HG02885 (cell line): ENCODE measurements around the gene HLA-A.
"Not testable (repeated sequence)": the region's sequence is repeated elsewhere in the genome, so short reads cannot be mapped to it uniquely, and the experiment has no call there.

ENCODE experiments used
- ATAC-seq: cut with Tn5 transposase; IDR thresholded peaks from one replicate; pipeline ENCODE4 v1.9.1; 2021; ENCODE audit warnings: mild to moderate bottlenecking; ENCODE audit not compliant: unreplicated experiment, poor library complexity

Gene HLA-A

DNA sequence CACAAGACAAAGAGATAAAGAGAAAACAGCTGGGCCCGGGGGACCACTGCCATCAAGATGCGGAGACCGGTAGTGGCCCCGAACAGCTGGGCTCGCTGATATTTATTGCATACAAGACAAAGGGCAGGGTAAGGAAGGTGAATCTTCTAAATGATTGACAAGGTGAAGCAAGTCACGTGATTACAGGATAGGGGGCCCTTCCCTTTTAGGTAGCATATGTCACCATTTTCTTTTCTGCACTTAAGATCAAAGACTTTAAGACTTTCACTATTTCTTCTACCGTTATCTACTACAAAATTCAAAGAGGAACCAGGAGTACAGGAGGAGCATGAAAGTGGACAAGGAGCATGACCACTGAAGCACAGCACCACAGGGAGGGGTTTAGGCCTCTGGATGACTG, 12.3 kb upstream of the HLA-A start:
- not testable (repeated sequence) for ATAC-seq

GRCh38 chr6:29933955-29934354, 8.4 kb upstream of the HLA-A start:
- ATAC-seq, result no peak

- no peak for ATAC-seq
Observed at GRCh38 chr6:29935273-29935955, 6.9 kb upstream of the HLA-A start.

- ATAC-seq, result no peak
Observed at GRCh38 chr6:29938746-29939508, 3.4 kb upstream of the HLA-A start.

GRCh38 chr6:29941016-29941415, 1.3 kb upstream of the HLA-A start:
- ATAC-seq, result no peak

- ATAC-seq, result no peak
Observed at GRCh38 chr6:29941471-29941870, 861 bp upstream of the HLA-A start.

DNA sequence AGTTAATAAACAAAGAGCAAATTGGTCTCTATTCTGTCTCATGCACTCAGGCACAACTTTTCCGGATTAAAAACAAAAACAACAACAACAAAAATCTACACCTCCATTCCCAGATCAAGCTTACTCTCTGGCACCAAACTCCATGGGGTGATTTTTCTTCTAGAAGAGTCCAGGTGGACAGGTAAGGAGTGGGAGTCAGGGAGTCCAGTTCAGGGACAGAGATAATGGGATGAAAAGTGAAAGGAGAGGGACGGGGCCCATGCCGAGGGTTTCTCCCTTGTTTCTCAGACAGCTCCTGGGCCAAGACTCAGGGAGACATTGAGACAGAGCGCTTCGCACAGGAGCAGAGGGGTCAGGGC, 437 bp upstream of the HLA-A start:
- no peak for ATAC-seq

DNA sequence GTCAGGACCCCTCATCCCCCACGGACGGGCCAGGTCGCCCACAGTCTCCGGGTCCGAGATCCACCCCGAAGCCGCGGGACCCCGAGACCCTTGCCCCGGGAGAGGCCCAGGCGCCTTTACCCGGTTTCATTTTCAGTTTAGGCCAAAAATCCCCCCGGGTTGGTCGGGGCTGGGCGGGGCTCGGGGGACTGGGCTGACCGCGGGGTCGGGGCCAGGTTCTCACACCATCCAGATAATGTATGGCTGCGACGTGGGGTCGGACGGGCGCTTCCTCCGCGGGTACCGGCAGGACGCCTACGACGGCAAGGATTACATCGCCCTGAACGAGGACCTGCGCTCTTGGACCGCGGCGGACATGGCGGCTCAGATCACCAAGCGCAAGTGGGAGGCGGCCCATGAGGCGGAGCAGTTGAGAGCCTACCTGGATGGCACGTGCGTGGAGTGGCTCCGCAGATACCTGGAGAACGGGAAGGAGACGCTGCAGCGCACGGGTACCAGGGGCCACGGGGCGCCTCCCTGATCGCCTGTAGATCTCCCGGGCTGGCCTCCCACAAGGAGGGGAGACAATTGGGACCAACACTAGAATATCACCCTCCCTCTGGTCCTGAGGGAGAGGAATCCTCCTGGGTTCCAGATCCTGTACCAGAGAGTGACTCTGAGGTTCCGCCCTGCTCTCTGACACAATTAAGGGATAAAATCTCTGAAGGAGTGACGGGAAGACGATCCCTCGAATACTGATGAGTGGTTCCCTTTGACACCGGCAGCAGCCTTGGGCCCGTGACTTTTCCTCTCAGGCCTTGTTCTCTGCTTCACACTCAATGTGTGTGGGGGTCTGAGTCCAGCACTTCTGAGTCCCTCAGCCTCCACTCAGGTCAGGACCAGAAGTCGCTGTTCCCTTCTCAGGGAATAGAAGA, 978 bp downstream of the HLA-A start:
- no peak for ATAC-seq

DNA sequence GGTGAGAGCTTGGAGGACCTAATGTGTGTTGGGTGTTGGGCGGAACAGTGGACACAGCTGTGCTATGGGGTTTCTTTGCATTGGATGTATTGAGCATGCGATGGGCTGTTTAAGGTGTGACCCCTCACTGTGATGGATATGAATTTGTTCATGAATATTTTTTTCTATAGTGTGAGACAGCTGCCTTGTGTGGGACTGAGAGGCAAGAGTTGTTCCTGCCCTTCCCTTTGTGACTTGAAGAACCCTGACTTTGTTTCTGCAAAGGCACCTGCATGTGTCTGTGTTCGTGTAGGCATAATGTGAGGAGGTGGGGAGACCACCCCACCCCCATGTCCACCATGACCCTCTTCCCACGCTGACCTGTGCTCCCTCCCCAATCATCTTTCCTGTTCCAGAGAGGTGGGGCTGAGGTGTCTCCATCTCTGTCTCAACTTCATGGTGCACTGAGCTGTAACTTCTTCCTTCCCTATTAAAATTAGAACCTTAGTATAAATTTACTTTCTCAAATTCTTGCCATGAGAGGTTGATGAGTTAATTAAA, 3.0 kb downstream of the HLA-A start:
- no peak for ATAC-seq

DNA sequence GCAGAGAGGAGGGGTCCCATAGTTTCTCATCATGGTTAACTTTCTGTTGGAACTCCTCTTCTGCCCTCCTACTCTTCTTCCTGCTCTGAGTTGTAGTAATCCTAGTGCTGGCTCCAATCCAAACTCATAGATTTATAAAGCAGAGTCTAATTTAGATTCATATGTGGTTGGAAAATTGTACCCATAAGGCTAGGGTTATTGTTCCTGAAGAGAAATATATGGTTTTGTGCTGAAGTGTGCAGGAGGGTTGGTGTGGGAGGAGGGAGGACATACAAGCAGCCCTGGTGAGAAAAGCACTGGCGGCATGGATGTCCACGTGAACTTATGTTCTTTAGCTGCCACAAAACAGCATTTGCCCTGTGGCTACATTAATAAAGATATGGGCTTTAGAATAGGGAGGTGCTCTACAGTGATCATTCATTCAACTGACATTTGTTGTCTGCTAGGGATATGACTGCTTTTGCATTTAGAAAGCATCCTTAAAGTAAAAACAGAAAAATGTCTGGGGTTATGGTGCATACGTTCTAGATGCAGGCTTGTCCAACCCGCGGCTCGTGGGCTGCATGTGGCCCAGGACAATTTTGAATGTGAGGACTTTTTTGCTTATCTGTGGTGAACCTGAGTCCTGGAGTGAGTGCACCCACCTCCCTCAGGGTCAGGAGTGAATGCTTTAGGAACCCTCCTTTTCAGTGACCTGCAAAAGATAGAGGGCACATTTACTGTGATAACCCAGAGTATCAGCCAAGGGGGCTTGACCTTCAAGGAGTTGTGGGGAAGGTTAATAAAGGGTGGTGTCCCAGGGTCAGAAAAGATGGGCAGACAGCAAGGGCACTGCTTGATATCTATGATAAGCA, 4.1 kb downstream of the HLA-A start:
- no peak for ATAC-seq

DNA sequence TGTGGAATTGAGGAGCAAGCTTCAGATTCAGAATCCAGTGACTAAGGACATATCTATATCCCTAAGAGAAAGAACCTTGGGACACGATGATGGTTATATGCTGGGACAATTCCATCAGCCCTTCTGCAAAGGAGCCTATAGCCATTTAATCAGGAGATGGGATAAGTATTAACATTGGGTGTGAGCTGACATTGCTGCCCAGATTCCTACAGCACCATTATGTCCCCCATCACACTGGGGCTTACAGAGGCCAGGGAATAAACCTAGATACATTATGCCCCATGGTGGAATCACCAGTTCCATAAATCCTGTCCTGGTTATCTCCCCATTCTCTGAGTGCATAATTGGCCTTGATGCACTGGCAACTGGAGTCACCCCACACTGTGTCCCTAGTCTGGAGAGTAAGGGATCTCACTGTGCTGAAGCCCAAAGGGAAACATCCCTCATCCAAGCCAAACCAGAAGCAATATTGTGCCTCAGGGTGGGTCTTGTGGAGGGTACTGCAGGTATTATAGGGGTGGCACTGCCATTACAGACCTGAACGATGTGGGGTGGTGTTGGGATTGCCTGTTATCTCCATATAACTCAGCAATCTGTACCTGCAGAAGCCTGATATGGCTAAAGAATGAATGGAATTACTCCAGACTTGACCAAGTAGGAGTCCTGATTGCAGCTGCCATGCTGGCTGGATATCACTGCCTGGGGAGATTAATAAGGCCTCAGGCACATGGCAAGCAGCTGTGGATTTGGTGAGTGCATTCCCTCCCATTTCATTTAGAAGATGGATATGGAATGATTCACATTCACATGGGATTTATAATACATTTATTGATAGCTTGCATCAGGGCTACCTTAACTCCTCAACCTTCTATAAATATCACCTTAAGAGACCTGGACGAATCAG, 5.0 kb downstream of the HLA-A start:
- ATAC-seq, result no peak

- no peak for ATAC-seq
Observed at GRCh38 chr6:29948277-29948676, 5.9 kb downstream of the HLA-A start.

GRCh38 chr6:29949934-29950333, 7.6 kb downstream of the HLA-A start:
- no peak for ATAC-seq

DNA sequence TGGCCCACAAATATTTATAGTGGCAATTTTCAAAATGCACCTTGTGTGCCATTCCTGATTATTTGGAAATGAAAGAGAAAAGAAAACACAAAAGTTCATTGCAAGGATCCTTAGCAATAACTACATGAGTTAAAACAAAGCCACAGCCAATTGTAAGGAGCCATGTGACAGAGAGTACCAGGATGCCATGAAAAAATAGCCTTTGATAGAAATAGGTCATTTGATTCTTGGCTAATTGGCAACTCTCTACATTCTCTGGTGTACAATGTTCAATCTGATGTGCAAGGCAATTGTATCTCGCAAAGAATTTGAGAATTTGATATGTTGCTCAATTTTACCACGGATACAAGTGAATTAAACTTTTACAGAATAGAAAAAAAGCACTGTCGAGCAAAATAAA, 9.6 kb downstream of the HLA-A start:
- no peak for ATAC-seq

- no peak for ATAC-seq
Observed at GRCh38 chr6:29953001-29953441, 10.7 kb downstream of the HLA-A start.

- no peak for ATAC-seq
Observed at GRCh38 chr6:29953686-29954085, 11.4 kb downstream of the HLA-A start.

- no peak for ATAC-seq
Observed at GRCh38 chr6:29954272-29954671, 11.9 kb downstream of the HLA-A start.

- ATAC-seq, result no peak
Observed at GRCh38 chr6:29955783-29956182, 13.5 kb downstream of the HLA-A start.

GRCh38 chr6:29956518-29956917, 14.2 kb downstream of the HLA-A start:
- no peak for ATAC-seq
